SK-N-MC (cell line): ENCODE results near the gene LRRC4B.
A peak's percentile ranks its signal among the peaks of the same experiment; 100 is the strongest.

ENCODE experiments used
- DNase-seq: peaks from one replicate; pipeline ENCODE4 v3.0.0-alpha.2; 2011; ENCODE audit warnings: low read depth, low spot score
- H3K27ac ChIP-seq: fragments of 200-600 bp; sonication (generic); 2 replicates; pipeline ENCODE4 v1.5.1; 2016; ENCODE audit warnings: mixed run types
- H3K36me3 ChIP-seq: fragments of 200-600 bp; sonication (generic); 2 replicates; pipeline ENCODE4 v1.6.1; 2017; ENCODE audit warnings: antibody characterized with exemption, low read length, mixed read lengths; ENCODE audit not compliant: insufficient read depth
- H3K4me3 ChIP-seq: fragments of 200-600 bp; sonication (generic); 2 replicates; pipeline ENCODE4 v1.5.1; 2016
- H3K9ac ChIP-seq: fragments of 200-600 bp; sonication (generic); 2 replicates; pipeline ENCODE4 v1.8.0; 2017; ENCODE audit warnings: mixed run types, mixed read lengths; ENCODE audit not compliant: insufficient read length
- H3K9me3 ChIP-seq: fragments of 200-600 bp; sonication (generic); 2 replicates; pipeline ENCODE4 v1.6.1; 2017; ENCODE audit warnings: low read depth, mild to moderate bottlenecking, antibody characterized with exemption, low read length, moderate library complexity, mixed read lengths
- EZH2 ChIP-seq: fragments of 200-600 bp; sonication (generic); IDR thresholded peaks from one replicate; pipeline ENCODE4 v1.6.1; 2017; ENCODE audit warnings: antibody characterized with exemption
- FOXP2 ChIP-seq: optimal IDR thresholded peaks from 2 replicates; pipeline ENCODE3; 2011; ENCODE audit warnings: mild to moderate bottlenecking, moderate library complexity; ENCODE audit not compliant: insufficient read depth; ENCODE audit errors: extremely low read length, control extremely low read depth
- POLR2AphosphoS5 ChIP-seq: IDR thresholded peaks from 2 replicates; pipeline ENCODE4 v1.6.1; 2012; ENCODE audit warnings: mild to moderate bottlenecking, low read depth, low read length, borderline replicate concordance

The LRRC4B gene

GRCh38 chr19:50510121-50510670, 58.0 kb downstream of the LRRC4B start:
- Histone ChIP-seq H3K27ac (no peak overlapping the region), H3K9me3 (no peaks in the 10 kb centered on the region), H3K9ac (no peak overlapping the region), H3K36me3 (no peaks in the 10 kb centered on the region), H3K4me3 (peak overlapping the region; percentile 85)
- DNase-seq: no peak
- TF ChIP-seq POLR2AphosphoS5: no peak
- no peak for TF ChIP-seq EZH2
- TF ChIP-seq FOXP2: no peak

- DNase-seq: no peak
- TF ChIP-seq EZH2 (no peak), FOXP2 (no peak), POLR2AphosphoS5 (no peak)
These were observed 58.9 kb downstream of the LRRC4B start for GRCh38 chr19:50509366-50509765.

GRCh38 chr19:50508843-50509190, 59.4 kb downstream of the LRRC4B start:
- Histone ChIP-seq H3K9me3 (no peaks in the 10 kb centered on the region), H3K27ac (no peak overlapping the region), H3K36me3 (no peaks in the 10 kb centered on the region), H3K9ac (no peak overlapping the region), H3K4me3 (no peak overlapping the region)
- no peak for DNase-seq
- TF ChIP-seq POLR2AphosphoS5 (no peak), FOXP2 (no peak), EZH2 (no peak)

More at GRCh38 chr19:50509366-50509765, 58.9 kb downstream of the LRRC4B start:
- H3K27ac ChIP-seq: no peak overlapping the region
- H3K36me3 ChIP-seq: no peaks in the 10 kb centered on the region
- no peaks in the 10 kb centered on the region for H3K9me3 ChIP-seq
- H3K4me3 ChIP-seq: no peak overlapping the region
- no peak overlapping the region for H3K9ac ChIP-seq

GRCh38 chr19:50507376-50507775, 60.9 kb downstream of the LRRC4B start:
- no peak for TF ChIP-seq POLR2AphosphoS5
- no peak for TF ChIP-seq EZH2
- TF ChIP-seq FOXP2: no peak
- H3K36me3 ChIP-seq: no peaks in the 10 kb centered on the region
- H3K9me3 ChIP-seq: no peaks in the 10 kb centered on the region
- H3K9ac ChIP-seq: no peak overlapping the region
- no peak overlapping the region for H3K27ac ChIP-seq
- no peak overlapping the region for H3K4me3 ChIP-seq
- no peak for DNase-seq

- H3K9me3 ChIP-seq: no peaks in the 10 kb centered on the region
- H3K27ac ChIP-seq: no peak overlapping the region
- no peak for TF ChIP-seq EZH2
- no peak for TF ChIP-seq POLR2AphosphoS5
- TF ChIP-seq FOXP2: no peak
- no peak for DNase-seq
- no peak overlapping the region for H3K4me3 ChIP-seq
- H3K9ac ChIP-seq: no peak overlapping the region
- H3K36me3 ChIP-seq: no peaks in the 10 kb centered on the region
These were observed 61.5 kb downstream of the LRRC4B start for GRCh38 chr19:50506700-50507099.

- Histone ChIP-seq H3K9me3 (no peaks in the 10 kb centered on the region), H3K36me3 (no peaks in the 10 kb centered on the region), H3K27ac (no peak overlapping the region), H3K4me3 (no peak overlapping the region), H3K9ac (no peak overlapping the region)
- no peak for DNase-seq
- TF ChIP-seq POLR2AphosphoS5: no peak
- TF ChIP-seq FOXP2: no peak
- no peak for TF ChIP-seq EZH2
These were observed 62.2 kb downstream of the LRRC4B start for GRCh38 chr19:50505856-50506611.

GRCh38 chr19:50501568-50502475, 66.4 kb downstream of the LRRC4B start:
- Histone ChIP-seq H3K27ac (no peak overlapping the region), H3K9me3 (no peaks in the 10 kb centered on the region), H3K36me3 (no peaks in the 10 kb centered on the region), H3K9ac (no peak overlapping the region), H3K4me3 (no peak overlapping the region)
- TF ChIP-seq FOXP2: no peak
- no peak for TF ChIP-seq EZH2
- TF ChIP-seq POLR2AphosphoS5: no peak
- DNase-seq: no peak

- no peak for DNase-seq
- Histone ChIP-seq H3K9ac (no peak overlapping the region), H3K27ac (no peak overlapping the region), H3K36me3 (no peaks in the 10 kb centered on the region), H3K4me3 (no peak overlapping the region), H3K9me3 (no peaks in the 10 kb centered on the region)
- no peak for TF ChIP-seq FOXP2
- no peak for TF ChIP-seq EZH2
- no peak for TF ChIP-seq POLR2AphosphoS5
These were observed 67.1 kb downstream of the LRRC4B start for GRCh38 chr19:50501186-50501567.
